Erythroblast (primary cell): Measurements from ENCODE around the gene HIRA.
"Not testable (repeated sequence)": the region's sequence is repeated elsewhere in the genome, so short reads cannot be mapped to it uniquely, and the experiment has no call there.

ENCODE experiments used
- DNase-seq, 2 experiments: peaks; one replicate each; lab custom pipeline; 2025; lab: John Stamatoyannopoulos, UW
- GATA1 ChIP-seq: IDR thresholded peaks from 2 replicates; pipeline ENCODE4 v1.6.1; 2011; ENCODE audit warnings: low read depth, mild to moderate bottlenecking, control low read depth, low read length, moderate library complexity
- POLR2A ChIP-seq: IDR thresholded peaks from 2 replicates; pipeline ENCODE4 v1.6.1; 2011; ENCODE audit warnings: mild to moderate bottlenecking, low read length

The HIRA gene

GRCh38 chr22:19350947-19351346, 80.6 kb downstream of the HIRA start:
- TF ChIP-seq GATA1, result no peak
- TF ChIP-seq POLR2A, result no peak
- DNase-seq, result no peak

DNA sequence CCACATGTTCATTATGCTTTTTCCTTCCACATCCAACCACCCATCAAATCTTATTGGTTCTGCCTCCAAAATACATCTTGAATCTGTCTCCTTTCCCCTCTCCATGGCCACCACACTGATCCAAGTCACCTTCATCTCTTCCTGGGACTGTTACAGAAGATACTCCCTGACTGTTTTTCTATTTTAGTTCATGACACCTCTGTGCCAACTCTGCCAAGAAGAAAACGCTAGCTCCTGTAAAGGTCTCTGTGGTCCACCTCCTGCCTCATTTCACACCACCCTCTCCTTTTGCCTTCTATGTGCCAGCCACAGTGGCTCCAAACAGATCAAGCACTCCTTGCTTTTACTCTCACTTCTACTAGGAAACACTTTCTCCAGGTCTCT, 81.1 kb downstream of the HIRA start:
- no peak for TF ChIP-seq GATA1
- TF ChIP-seq POLR2A, result no peak
- no peak for DNase-seq

GRCh38 chr22:19349778-19350475, 81.6 kb downstream of the HIRA start:
- no peak for TF ChIP-seq POLR2A
- no peak for TF ChIP-seq GATA1
- no peak for DNase-seq

DNA sequence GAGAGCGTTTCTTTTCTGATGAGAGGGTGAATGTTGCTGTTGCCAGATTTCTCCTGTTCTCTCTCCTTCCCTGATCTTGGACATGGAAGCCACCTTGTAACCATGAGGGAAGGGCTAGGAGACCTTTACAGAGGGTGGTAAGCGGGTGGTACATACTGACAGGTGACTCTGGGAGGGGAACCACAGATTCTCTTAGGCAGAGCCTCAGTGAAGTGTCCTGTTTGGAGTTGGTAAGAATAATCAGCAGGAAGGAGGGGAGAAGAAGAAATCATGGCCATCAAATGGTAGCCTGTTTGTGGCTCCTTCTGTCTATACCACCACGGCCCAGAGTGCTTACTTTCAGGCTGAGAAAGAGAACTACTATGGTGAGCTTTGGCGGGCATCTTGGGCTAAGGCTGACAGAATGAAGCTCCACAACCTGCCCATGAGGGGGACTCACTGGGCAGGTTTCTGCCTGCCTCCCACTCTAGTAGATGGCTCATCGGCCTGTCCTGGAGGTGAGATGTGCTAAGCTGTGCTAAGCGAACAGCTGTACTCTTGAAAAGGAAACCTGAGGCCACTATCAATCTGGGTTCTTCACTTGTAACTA, 84.8 kb downstream of the HIRA start:
- TF ChIP-seq POLR2A, result no peak
- TF ChIP-seq GATA1, result no peak
- DNase-seq, result no peak

DNA sequence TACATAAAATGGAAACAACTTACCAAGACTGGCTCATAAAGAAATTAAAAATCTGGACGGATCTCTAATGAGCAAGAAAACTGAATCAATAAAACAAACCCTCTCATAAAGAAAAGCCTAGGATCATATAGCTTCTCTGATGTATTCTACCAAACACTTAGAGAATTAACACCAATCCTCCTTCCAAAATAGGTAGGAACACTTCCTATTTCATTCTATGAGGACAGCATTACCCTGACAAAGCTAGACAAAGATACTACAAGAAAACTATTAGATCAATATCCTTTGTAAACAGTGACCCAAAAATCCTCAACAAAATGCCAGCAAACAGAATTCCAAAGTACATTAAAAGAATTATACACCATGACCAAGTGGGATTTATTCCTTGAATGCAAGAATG, 87.1 kb downstream of the HIRA start:
- TF ChIP-seq POLR2A (no peak), GATA1 (no peak)
- DNase-seq, result no peak

- TF ChIP-seq GATA1 (no peak), POLR2A (no peak)
- no peak for DNase-seq
Observed at GRCh38 chr22:19343470-19343869, 88.1 kb downstream of the HIRA start.

GRCh38 chr22:19341500-19341899, 90.0 kb downstream of the HIRA start:
- TF ChIP-seq POLR2A (no peak), GATA1 (no peak)

DNA sequence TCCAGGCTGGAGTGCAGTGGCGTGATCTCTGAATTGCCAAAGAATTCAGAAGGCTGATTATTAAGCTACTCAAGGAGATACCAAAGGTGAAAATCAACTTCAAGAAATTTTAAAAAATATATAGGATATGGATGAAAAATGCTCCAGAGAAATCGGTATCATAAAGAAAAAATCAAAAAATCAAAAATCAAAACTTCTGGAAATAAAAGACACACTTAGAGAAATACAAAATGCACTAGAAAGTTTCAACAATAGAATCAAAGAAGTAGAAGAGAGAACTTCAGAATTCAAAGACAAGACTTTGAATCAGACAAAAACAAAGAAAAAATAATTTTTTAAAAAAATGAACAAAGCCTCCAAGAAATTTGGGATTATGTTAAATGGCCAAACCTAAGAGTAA, 94.4 kb downstream of the HIRA start:
- TF ChIP-seq POLR2A (no peak), GATA1 (no peak)
- DNase-seq, result no peak

More at GRCh38 chr22:19341500-19341899, 90.0 kb downstream of the HIRA start:
- no peak for DNase-seq

- TF ChIP-seq GATA1, result no peak
- TF ChIP-seq POLR2A, result no peak
- no peak for DNase-seq
Observed at GRCh38 chr22:19336133-19337075, 95.1 kb downstream of the HIRA start.

GRCh38 chr22:19331975-19332374, 99.6 kb downstream of the HIRA start:
- TF ChIP-seq POLR2A (no peak), GATA1 (no peak)
- DNase-seq, result no peak

GRCh38 chr22:19331474-19331873, 100.1 kb downstream of the HIRA start:
- TF ChIP-seq GATA1, result no peak
- TF ChIP-seq POLR2A, result no peak
- DNase-seq, result no peak

DNA sequence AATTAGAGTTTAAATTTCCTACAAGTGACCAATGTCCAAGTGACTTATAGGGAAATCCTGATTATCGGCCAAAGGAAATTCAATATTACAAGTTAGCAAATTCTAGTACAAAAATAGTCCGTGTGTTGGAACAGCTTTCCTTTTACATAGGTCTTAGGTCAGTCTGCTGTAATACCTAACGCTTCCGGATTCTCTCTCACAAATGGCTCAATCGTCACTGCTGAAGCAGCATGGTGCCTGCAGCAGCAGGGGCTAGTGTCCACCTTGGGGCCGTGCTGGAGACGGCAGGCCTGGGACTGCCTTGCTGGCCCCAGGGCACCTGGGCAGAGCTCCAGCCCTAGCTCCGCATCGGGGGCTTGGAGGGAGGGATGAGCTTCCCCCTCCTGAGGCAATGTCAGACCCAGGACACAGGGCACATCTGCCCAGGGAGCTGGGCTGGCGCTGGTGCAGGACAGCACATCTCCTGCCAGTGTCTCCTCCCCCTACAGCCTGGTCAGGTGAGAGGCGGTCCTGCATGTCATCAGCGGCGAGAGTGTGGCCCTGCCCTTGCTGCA, 100.6 kb downstream of the HIRA start:
- TF ChIP-seq GATA1, result no peak
- TF ChIP-seq POLR2A, result no peak
- no peak for DNase-seq

DNA sequence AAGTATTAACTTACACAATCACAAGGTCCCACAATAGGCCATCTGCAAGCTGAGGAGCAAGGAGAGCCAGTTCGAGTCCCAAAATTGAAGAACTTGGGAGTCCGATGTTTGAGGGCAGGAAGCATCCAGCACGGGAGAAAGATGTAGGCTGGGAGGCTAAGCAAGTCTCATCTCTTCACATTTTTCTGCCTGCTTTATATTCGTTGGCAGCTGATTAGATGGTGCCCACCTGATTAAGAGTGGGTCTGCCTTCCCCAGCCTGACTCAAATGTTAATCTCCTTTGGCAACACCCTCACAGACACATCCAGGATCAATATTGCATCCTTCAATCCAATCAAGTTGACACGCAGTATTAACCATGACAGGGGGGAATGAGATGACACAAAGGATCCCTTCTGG, 101.3 kb downstream of the HIRA start:
- not testable (repeated sequence) for DNase-seq

DNA sequence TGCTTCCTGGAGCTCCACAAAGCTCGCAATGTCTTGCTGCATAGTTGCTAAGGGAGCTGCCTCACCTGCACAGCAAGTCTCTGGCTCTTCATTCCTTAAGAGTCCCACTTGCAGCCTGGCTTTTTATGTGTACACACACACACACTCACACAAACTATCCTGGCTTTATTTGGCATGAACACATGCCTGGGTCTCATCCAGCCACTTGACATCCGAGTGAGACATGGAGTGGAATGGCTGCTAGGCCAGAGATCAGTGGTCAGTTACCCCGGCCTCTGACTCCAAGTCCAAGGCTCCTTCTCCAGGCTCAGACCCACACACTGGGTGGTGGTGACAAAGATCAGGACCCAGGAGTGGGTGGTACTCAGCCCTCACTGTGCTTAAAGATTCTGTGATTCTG, 102.1 kb downstream of the HIRA start:
- DNase-seq, result no peak
- TF ChIP-seq POLR2A, result no peak
